GM12801 (cell line): ENCODE measurements around the gene MTG1.
"Not testable (repeated sequence)": the region's sequence is repeated elsewhere in the genome, so short reads cannot be mapped to it uniquely, and the experiment has no call there.

Experiments used
- CTCF ChIP-seq: IDR thresholded peaks from one replicate; pipeline ENCODE4 v1.5.1; 2011; ENCODE audit warnings: control low read depth; ENCODE audit not compliant: insufficient read length; ENCODE audit errors: extremely low read depth

Gene MTG1

GRCh38 chr10:133422807-133423771 is 29.1 kb downstream of the MTG1 start:
- TF ChIP-seq CTCF: no peak

GRCh38 chr10:133424601-133425000 is 30.6 kb downstream of the MTG1 start, which contains the start of gene SPRN:
TSS of gene SPRN (minus strand) at chr10:133424625. CDS start at chr10:133423681, 944 bp downstream.
- not testable (repeated sequence) for TF ChIP-seq CTCF

- TF ChIP-seq CTCF: no peak
Measured at GRCh38 chr10:133438711-133439273, 44.8 kb downstream of the MTG1 start.

GRCh38 chr10:133439517-133440461 is 45.8 kb downstream of the MTG1 start:
- no peak for TF ChIP-seq CTCF

GRCh38 chr10:133440633-133441285 is 46.8 kb downstream of the MTG1 start:
- no peak for TF ChIP-seq CTCF

- TF ChIP-seq CTCF: no peak
Measured at GRCh38 chr10:133441780-133442179, 47.8 kb downstream of the MTG1 start.
